ENCODE measurements around the gene NFRKB.

The NFRKB gene

GRCh38 chr11:129846508-129847335 is 48.7 kb downstream of the NFRKB start:
- no peak for DNase-seq (ENCODE audit: low read depth)

More at GRCh38 chr11:129846508-129847335, 48.7 kb downstream of the NFRKB start:
- H3K4me3 ChIP-seq (ENCODE audit: low read depth, low read length): no peak overlapping the region
- no peak for TF ChIP-seq CTCF (IDR thresholded peaks at IDR 0.05; ENCODE audit: control insufficient read depth, extremely low read depth, insufficient read depth)

All from LNCaP clone FGC (cell line).